NT2/D1 (cell line): Measurements from ENCODE around the gene NOP14.
"Not testable (repeated sequence)": the region's sequence is repeated elsewhere in the genome, so short reads cannot be mapped to it uniquely, and the experiment has no call there.

Source experiments
- SUZ12 ChIP-seq: IDR thresholded peaks from 2 replicates; pipeline ENCODE4 v1.6.1; 2011; ENCODE audit not compliant: insufficient read length, insufficient read depth; ENCODE audit errors: extremely low read depth
- ZNF274 ChIP-seq: IDR thresholded peaks from 2 replicates; pipeline ENCODE4 v1.6.1; 2011; ENCODE audit warnings: mild to moderate bottlenecking, low read depth, low read length

DNA sequence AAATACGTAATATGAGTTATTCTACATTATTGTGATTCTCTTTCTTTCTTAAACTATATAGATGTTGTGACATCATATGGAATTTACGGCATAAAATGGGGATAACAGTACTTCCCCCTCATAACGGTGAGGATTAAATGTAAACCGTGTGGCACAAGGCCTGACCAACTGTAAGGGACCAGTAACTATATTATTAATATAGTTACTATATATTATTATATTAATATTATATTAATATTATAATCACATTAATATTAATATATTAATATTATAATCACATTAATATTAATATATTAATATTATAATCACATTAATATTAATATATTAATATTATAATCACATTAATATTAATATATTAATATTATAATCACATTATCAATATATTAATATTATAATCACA lies 2.8 kb downstream of the NOP14 start:
- TF ChIP-seq SUZ12, ZNF274: not testable (repeated sequence)
